Suprapubic skin (tissue), 4 donors: ENCODE data around the gene CADPS2.

ENCODE experiments used
- EP300 ChIP-seq: sonication (generic); formaldehyde crosslinking; IDR thresholded peaks from one replicate; pipeline ENCODE4 v1.6.1; 2017; ENCODE audit warnings: antibody characterized with exemption
- POLR2A ChIP-seq, 2 donors: fragments of 450-650 bp; IDR thresholded peaks; one replicate each; pipeline ENCODE4 v1.6.1; 2017; ENCODE audit warnings: antibody characterized with exemption in 2 of 2, mild to moderate bottlenecking in 2 of 2, moderate library complexity in 2 of 2
- POLR2AphosphoS5 ChIP-seq, 3 donors: sonication (generic); formaldehyde crosslinking; IDR thresholded peaks; one replicate each; pipeline ENCODE4 v1.6.1; 2017; ENCODE audit warnings: antibody characterized with exemption in 3 of 3
- TF ChIP-seq, protein P1 (sequence below), 2 donors: fragments of 200-600 bp in 1 of 2; fragments of 450-650 bp in 1 of 2; sonication (generic) in 1 of 2; IDR thresholded peaks; one replicate each; pipeline ENCODE4 v1.5.1; 2016 to 2019; ENCODE audit warnings: antibody characterized with exemption in 2 of 2, mild to moderate bottlenecking in 1 of 2, moderate library complexity in 1 of 2

- no peak for TF ChIP-seq POLR2A (IDR thresholded peaks at IDR 0.05)
- TF ChIP-seq EP300 = no peak
- no peak for TF ChIP-seq POLR2AphosphoS5 (IDR thresholded peaks at IDR 0.05)
- TF ChIP-seq, protein P1, sequence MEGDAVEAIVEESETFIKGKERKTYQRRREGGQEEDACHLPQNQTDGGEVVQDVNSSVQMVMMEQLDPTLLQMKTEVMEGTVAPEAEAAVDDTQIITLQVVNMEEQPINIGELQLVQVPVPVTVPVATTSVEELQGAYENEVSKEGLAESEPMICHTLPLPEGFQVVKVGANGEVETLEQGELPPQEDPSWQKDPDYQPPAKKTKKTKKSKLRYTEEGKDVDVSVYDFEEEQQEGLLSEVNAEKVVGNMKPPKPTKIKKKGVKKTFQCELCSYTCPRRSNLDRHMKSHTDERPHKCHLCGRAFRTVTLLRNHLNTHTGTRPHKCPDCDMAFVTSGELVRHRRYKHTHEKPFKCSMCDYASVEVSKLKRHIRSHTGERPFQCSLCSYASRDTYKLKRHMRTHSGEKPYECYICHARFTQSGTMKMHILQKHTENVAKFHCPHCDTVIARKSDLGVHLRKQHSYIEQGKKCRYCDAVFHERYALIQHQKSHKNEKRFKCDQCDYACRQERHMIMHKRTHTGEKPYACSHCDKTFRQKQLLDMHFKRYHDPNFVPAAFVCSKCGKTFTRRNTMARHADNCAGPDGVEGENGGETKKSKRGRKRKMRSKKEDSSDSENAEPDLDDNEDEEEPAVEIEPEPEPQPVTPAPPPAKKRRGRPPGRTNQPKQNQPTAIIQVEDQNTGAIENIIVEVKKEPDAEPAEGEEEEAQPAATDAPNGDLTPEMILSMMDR (IDR thresholded peaks at IDR 0.05) = no peak
These were observed 82.4 kb downstream of the CADPS2 start for GRCh38 chr7:122803851-122804250.
